ENCODE measurements around the gene EHBP1.

DNA sequence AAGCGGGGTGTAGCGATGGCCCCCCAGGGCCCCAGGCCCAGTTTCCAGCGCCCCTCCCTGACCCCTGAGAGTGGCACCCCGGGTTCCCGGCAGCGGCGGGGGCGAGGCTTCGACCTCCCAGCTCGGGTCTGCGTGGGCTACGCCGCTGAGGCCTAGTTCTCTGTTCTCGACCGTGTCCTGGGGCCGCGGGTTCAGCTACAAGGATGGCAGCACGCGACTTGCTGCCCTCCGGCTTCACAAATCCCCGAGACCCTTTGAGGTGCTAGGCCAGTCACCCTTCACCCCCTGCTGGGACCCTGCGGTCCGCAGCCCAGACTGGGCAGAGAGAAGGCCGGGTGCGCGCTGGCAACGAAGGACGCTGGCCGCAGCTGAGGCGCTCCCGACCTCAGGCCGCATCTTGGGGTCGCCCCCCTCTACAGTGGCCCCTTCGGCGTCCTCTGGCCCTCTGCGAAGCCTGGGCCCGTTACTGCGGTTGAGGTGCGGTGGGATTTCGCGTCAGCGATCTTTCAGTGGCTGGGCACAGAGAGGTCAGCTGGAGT, 346.4 kb downstream of the EHBP1 start:
- TF ChIP-seq, protein P1, sequence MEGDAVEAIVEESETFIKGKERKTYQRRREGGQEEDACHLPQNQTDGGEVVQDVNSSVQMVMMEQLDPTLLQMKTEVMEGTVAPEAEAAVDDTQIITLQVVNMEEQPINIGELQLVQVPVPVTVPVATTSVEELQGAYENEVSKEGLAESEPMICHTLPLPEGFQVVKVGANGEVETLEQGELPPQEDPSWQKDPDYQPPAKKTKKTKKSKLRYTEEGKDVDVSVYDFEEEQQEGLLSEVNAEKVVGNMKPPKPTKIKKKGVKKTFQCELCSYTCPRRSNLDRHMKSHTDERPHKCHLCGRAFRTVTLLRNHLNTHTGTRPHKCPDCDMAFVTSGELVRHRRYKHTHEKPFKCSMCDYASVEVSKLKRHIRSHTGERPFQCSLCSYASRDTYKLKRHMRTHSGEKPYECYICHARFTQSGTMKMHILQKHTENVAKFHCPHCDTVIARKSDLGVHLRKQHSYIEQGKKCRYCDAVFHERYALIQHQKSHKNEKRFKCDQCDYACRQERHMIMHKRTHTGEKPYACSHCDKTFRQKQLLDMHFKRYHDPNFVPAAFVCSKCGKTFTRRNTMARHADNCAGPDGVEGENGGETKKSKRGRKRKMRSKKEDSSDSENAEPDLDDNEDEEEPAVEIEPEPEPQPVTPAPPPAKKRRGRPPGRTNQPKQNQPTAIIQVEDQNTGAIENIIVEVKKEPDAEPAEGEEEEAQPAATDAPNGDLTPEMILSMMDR (IDR thresholded peaks at IDR 0.05), result no peak
- no peak for TF ChIP-seq POLR2A (IDR thresholded peaks at IDR 0.05)
